HEK293 (cell line): ENCODE results near the gene PRM1.

Source experiments
- BCL11A ChIP-seq: fragments of 450-650 bp; formaldehyde crosslinking; IDR thresholded peaks from 2 replicates; pipeline ENCODE4 v1.5.1; 2016; ENCODE audit warnings: low read depth, missing biosample characterization, missing genetic modification characterization
- MEIS1 ChIP-seq: sonication (generic); formaldehyde crosslinking; IDR thresholded peaks from 2 replicates; pipeline ENCODE4 v1.8.1; 2022; ENCODE audit warnings: missing genetic modification reagents, mild to moderate bottlenecking, borderline replicate concordance
- MYNN ChIP-seq: fragments of 450-650 bp; formaldehyde crosslinking; IDR thresholded peaks from 2 replicates; pipeline ENCODE4 v1.5.1; 2016; ENCODE audit warnings: missing biosample characterization, missing genetic modification characterization, borderline replicate concordance
- PRDM4 ChIP-seq: fragments of 450-650 bp; formaldehyde crosslinking; IDR thresholded peaks from 2 replicates; pipeline ENCODE4 v1.5.1; 2017; ENCODE audit warnings: missing biosample characterization, missing genetic modification characterization
- ZBTB11 ChIP-seq: fragments of 450-650 bp; formaldehyde crosslinking; conservative IDR thresholded peaks from 2 replicates; pipeline ENCODE4 v1.5.1; 2016; ENCODE audit warnings: low read depth, missing biosample characterization, missing genetic modification characterization
- ZBTB20 ChIP-seq: fragments of 450-650 bp; formaldehyde crosslinking; IDR thresholded peaks from 2 replicates; pipeline ENCODE4 v1.5.1; 2016; ENCODE audit warnings: missing biosample characterization, missing genetic modification characterization
- ZNF112 ChIP-seq: fragments of 450-650 bp; formaldehyde crosslinking; IDR thresholded peaks from 2 replicates; pipeline ENCODE4 v1.5.0; 2017; ENCODE audit warnings: missing biosample characterization, missing genetic modification characterization
- ZNF133 ChIP-seq: fragments of 450-650 bp; formaldehyde crosslinking; IDR thresholded peaks from 2 replicates; pipeline ENCODE4 v1.5.1; 2016; ENCODE audit warnings: missing biosample characterization, missing genetic modification characterization
- ZNF140 ChIP-seq: fragments of 450-650 bp; formaldehyde crosslinking; IDR thresholded peaks from 2 replicates; pipeline ENCODE4 v1.5.1; 2016; ENCODE audit warnings: missing biosample characterization, missing genetic modification characterization
- ZNF184 ChIP-seq: fragments of 450-650 bp; IDR thresholded peaks from 2 replicates; pipeline ENCODE4 v1.5.1; 2018; ENCODE audit warnings: missing biosample characterization, mild to moderate bottlenecking, missing genetic modification characterization
- ZNF239 ChIP-seq: fragments of 450-650 bp; formaldehyde crosslinking; IDR thresholded peaks from 2 replicates; pipeline ENCODE4 v1.5.1; 2016; ENCODE audit warnings: missing biosample characterization, missing genetic modification characterization
- ZNF350 ChIP-seq: fragments of 450-650 bp; formaldehyde crosslinking; IDR thresholded peaks from 2 replicates; pipeline ENCODE4 v1.5.0; 2017; ENCODE audit warnings: missing biosample characterization, mild to moderate bottlenecking, missing genetic modification characterization
- ZNF37A ChIP-seq: fragments of 450-650 bp; IDR thresholded peaks from 2 replicates; pipeline ENCODE4 v1.5.1; 2018; ENCODE audit warnings: missing biosample characterization, missing genetic modification characterization
- ZNF404 ChIP-seq: fragments of 450-650 bp; formaldehyde crosslinking; IDR thresholded peaks from 2 replicates; pipeline ENCODE4 v1.5.1; 2017; ENCODE audit warnings: missing biosample characterization, missing genetic modification characterization
- ZNF501 ChIP-seq: fragments of 450-650 bp; formaldehyde crosslinking; IDR thresholded peaks from 2 replicates; pipeline ENCODE4 v1.5.1; 2016; ENCODE audit warnings: missing biosample characterization, missing genetic modification characterization
- ZNF521 ChIP-seq: fragments of 450-650 bp; formaldehyde crosslinking; IDR thresholded peaks from 2 replicates; pipeline ENCODE4 v1.5.1; 2017; ENCODE audit warnings: missing biosample characterization, mild to moderate bottlenecking, missing genetic modification characterization
- ZNF544 ChIP-seq: fragments of 450-650 bp; formaldehyde crosslinking; IDR thresholded peaks from 2 replicates; pipeline ENCODE4 v1.5.0; 2017; ENCODE audit warnings: missing biosample characterization, missing genetic modification characterization
- ZNF571 ChIP-seq: fragments of 450-650 bp; formaldehyde crosslinking; IDR thresholded peaks from 2 replicates; pipeline ENCODE4 v1.5.0; 2017; ENCODE audit warnings: missing biosample characterization, missing genetic modification characterization
- ZNF658 ChIP-seq: fragments of 450-650 bp; formaldehyde crosslinking; IDR thresholded peaks from 2 replicates; pipeline ENCODE4; 2016; ENCODE audit warnings: missing biosample characterization, missing genetic modification characterization
- ZNF776 ChIP-seq: fragments of 450-650 bp; formaldehyde crosslinking; IDR thresholded peaks from 2 replicates; pipeline ENCODE4 v1.5.0; 2017; ENCODE audit warnings: missing biosample characterization, missing genetic modification characterization, borderline replicate concordance
- TF ChIP-seq, protein P1 (sequence below): fragments of 450-650 bp; IDR thresholded peaks from 2 replicates; pipeline ENCODE4 v1.5.1; 2018; ENCODE audit warnings: missing biosample characterization, mild to moderate bottlenecking, missing genetic modification characterization
- TF ChIP-seq, protein P2 (sequence below): fragments of 450-650 bp; formaldehyde crosslinking; IDR thresholded peaks from 2 replicates; pipeline ENCODE4 v1.5.1; 2016; ENCODE audit warnings: missing biosample characterization, missing genetic modification characterization
- TF ChIP-seq, protein P3 (sequence below): fragments of 450-650 bp; formaldehyde crosslinking; IDR thresholded peaks from 2 replicates; pipeline ENCODE4 v1.5.1; 2016; ENCODE audit warnings: missing biosample characterization, missing genetic modification characterization

PRM1 gene

DNA sequence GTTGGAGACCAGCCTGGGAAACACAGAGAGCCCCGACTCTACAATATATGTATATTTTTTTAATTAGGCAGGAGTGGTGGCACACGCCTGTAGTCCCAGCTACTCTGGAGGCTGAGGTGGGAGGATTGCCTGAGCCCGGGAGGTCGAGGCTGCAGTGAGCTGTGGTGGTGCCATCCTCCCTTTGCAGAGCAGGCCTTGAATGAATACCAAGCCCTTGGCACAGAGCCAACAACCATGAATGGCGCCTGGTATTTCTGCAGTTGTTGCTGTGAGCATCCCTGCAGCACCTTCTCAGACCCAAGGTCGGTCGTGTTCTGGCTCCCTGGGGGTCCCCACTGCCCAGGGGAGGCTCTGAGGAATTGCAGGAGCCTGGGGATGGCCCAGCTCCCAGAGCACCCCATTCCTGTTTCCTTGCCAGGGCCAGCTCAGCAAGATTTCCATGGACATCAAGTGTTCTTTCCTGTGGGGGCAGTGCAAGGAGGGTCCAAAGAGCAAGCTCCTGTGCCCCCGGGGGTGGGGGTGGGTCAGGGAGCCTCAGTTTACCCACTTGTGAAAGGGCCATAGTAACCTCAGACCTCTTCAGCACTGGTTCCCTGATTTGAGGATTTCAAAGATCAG lies 38.5 kb upstream of the PRM1 start (continued):
- TF ChIP-seq, protein P1, sequence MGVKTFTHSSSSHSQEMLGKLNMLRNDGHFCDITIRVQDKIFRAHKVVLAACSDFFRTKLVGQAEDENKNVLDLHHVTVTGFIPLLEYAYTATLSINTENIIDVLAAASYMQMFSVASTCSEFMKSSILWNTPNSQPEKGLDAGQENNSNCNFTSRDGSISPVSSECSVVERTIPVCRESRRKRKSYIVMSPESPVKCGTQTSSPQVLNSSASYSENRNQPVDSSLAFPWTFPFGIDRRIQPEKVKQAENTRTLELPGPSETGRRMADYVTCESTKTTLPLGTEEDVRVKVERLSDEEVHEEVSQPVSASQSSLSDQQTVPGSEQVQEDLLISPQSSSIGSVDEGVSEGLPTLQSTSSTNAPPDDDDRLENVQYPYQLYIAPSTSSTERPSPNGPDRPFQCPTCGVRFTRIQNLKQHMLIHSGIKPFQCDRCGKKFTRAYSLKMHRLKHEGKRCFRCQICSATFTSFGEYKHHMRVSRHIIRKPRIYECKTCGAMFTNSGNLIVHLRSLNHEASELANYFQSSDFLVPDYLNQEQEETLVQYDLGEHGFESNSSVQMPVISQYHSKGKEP (tag by site-specific recombination) = peak; percentile 68; the same call in 1 of the 2 replicates
- TF ChIP-seq, protein P2, sequence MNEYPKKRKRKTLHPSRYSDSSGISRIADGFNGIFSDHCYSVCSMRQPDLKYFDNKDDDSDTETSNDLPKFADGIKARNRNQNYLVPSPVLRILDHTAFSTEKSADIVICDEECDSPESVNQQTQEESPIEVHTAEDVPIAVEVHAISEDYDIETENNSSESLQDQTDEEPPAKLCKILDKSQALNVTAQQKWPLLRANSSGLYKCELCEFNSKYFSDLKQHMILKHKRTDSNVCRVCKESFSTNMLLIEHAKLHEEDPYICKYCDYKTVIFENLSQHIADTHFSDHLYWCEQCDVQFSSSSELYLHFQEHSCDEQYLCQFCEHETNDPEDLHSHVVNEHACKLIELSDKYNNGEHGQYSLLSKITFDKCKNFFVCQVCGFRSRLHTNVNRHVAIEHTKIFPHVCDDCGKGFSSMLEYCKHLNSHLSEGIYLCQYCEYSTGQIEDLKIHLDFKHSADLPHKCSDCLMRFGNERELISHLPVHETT (tag by site-specific recombination) = no peak
- TF ChIP-seq ZBTB11 (tag by site-specific recombination) (no peak), ZNF133 (tag by site-specific recombination) (no peak), ZNF501 (tag by site-specific recombination) (no peak), MEIS1 (no peak), PRDM4 (tag by site-specific recombination) (no peak), ZNF571 (tag by site-specific recombination) (0 out of 2 replicates have a peak, but pooled peaks have one; percentile 32), ZNF776 (tag by site-specific recombination) (peak; percentile 90), ZNF350 (tag by site-specific recombination) (peak; percentile 48; the same call in 1 of the 2 replicates), ZBTB20 (tag by site-specific recombination) (no peak), ZNF239 (tag by site-specific recombination) (no peak), ZNF140 (no peak), ZNF184 (tag by site-specific recombination) (peak; percentile 64; the same call in 1 of the 2 replicates), ZNF658 (tag by site-specific recombination) (no peak), ZNF37A (peak; percentile 30; the same call in 1 of the 2 replicates), BCL11A (tag by site-specific recombination) (no peak), ZNF112 (tag by site-specific recombination) (peak; percentile 77), ZNF521 (tag by site-specific recombination) (no peak), ZNF404 (tag by site-specific recombination) (no peak), ZNF544 (tag by site-specific recombination) (peak; percentile 89), MYNN (tag by site-specific recombination) (no peak)
- TF ChIP-seq, protein P3, sequence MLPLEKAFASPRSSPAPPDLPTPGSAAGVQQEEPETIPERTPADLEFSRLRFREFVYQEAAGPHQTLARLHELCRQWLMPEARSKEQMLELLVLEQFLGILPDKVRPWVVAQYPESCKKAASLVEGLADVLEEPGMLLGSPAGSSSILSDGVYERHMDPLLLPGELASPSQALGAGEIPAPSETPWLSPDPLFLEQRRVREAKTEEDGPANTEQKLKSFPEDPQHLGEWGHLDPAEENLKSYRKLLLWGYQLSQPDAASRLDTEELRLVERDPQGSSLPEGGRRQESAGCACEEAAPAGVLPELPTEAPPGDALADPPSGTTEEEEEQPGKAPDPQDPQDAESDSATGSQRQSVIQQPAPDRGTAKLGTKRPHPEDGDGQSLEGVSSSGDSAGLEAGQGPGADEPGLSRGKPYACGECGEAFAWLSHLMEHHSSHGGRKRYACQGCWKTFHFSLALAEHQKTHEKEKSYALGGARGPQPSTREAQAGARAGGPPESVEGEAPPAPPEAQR (tag by site-specific recombination) = no peak
- TF ChIP-seq, all 188 proteins: peak for 9
